ENCODE data around the gene WDR86. TPM values are rescaled to one million over a fixed set of nuclear protein-coding genes. Genes with fewer than 3 reads are reported as not detected.

Gene WDR86
- polyA plus RNA-seq, 1 donor from 2014 or later: 46.2 TPM

- no peak for TF ChIP-seq SMC3 (conservative IDR thresholded peaks at IDR 0.05; ENCODE audit: poor library complexity)
- no peak for TF ChIP-seq RAD21 (conservative IDR thresholded peaks at IDR 0.05)
- TF ChIP-seq REST (IDR thresholded peaks at IDR 0.05; ENCODE audit: borderline replicate concordance): no peak
- TF ChIP-seq POLR2AphosphoS5 (IDR thresholded peaks at IDR 0.05): no peak
- no peak for TF ChIP-seq EZH2 (IDR thresholded peaks at IDR 0.05; ENCODE audit: borderline replicate concordance, insufficient read depth, low read length, poor library complexity, severe bottlenecking)
- no peak for TF ChIP-seq EP300 (conservative IDR thresholded peaks at IDR 0.05; ENCODE audit: poor library complexity, severe bottlenecking)
- TF ChIP-seq CTCF (IDR thresholded peaks at IDR 0.05; ENCODE audit: poor library complexity, severe bottlenecking): no peak
- TF ChIP-seq TAF1 (IDR thresholded peaks at IDR 0.05; ENCODE audit: low read depth): no peak
- no peak for TF ChIP-seq MXI1 (conservative IDR thresholded peaks at IDR 0.05; ENCODE audit: poor library complexity, severe bottlenecking)
- no peaks in the 10 kb centered on the region for H3K9me3 ChIP-seq (ENCODE audit: low read length)
- H3K79me2 ChIP-seq (replicated peaks; ENCODE audit: insufficient read depth, low read length): no peaks in the 10 kb centered on the region
- H3K27ac ChIP-seq (ENCODE audit: low read length): no peak overlapping the region
- no peak overlapping the region for H2AFZ ChIP-seq (ENCODE audit: low read depth, low read length)
- peaks cover 5% of the 10 kb centered on the region for H3K36me3 ChIP-seq (ENCODE audit: insufficient read depth, low read length)
- H3K4me3 ChIP-seq (ENCODE audit: low read length): no peak overlapping the region
- H3K9ac ChIP-seq (ENCODE audit: low read length): no peak overlapping the region
- H3K4me2 ChIP-seq (ENCODE audit: low read length): no peak overlapping the region
- no peaks in the 10 kb centered on the region for H3F3A ChIP-seq (ENCODE audit: insufficient read depth, low read length, poor library complexity, severe bottlenecking)
- no peaks in the 10 kb centered on the region for H3K27me3 ChIP-seq (ENCODE audit: insufficient read depth, low read depth, low read length)
- no peaks in the 10 kb centered on the region for H4K20me1 ChIP-seq (ENCODE audit: insufficient read depth)
- H3K9me2 ChIP-seq (ENCODE audit: insufficient read depth, low read length): no peaks in the 10 kb centered on the region
These were observed 7.6 kb downstream of the WDR86 start for GRCh38 chr7:151402029-151402835.

GRCh38 chr7:151400626-151401315 lies 9.1 kb downstream of the WDR86 start:
- Histone ChIP-seq H3K9me3 (ENCODE audit: low read length) (no peaks in the 10 kb centered on the region), H3F3A (ENCODE audit: insufficient read depth, low read length, poor library complexity, severe bottlenecking) (no peaks in the 10 kb centered on the region), H3K4me3 (ENCODE audit: low read length) (no peak overlapping the region), H3K27ac (ENCODE audit: low read length) (no peak overlapping the region), H2AFZ (ENCODE audit: low read depth, low read length) (no peak overlapping the region), H3K9ac (ENCODE audit: low read length) (no peak overlapping the region), H3K79me2 (replicated peaks; ENCODE audit: insufficient read depth, low read length) (no peaks in the 10 kb centered on the region), H4K20me1 (ENCODE audit: insufficient read depth) (no peaks in the 10 kb centered on the region), H3K27me3 (ENCODE audit: insufficient read depth, low read depth, low read length) (no peaks in the 10 kb centered on the region), H3K9me2 (ENCODE audit: insufficient read depth, low read length) (no peaks in the 10 kb centered on the region), H3K4me2 (ENCODE audit: low read length) (no peak overlapping the region), H3K36me3 (ENCODE audit: insufficient read depth, low read length) (peaks cover 5% of the 10 kb centered on the region)
- TF ChIP-seq REST (IDR thresholded peaks at IDR 0.05; ENCODE audit: borderline replicate concordance): no peak
- TF ChIP-seq MXI1 (conservative IDR thresholded peaks at IDR 0.05; ENCODE audit: poor library complexity, severe bottlenecking): no peak
- no peak for TF ChIP-seq TAF1 (IDR thresholded peaks at IDR 0.05; ENCODE audit: low read depth)
- TF ChIP-seq RAD21 (conservative IDR thresholded peaks at IDR 0.05): no peak
- no peak for TF ChIP-seq POLR2AphosphoS5 (IDR thresholded peaks at IDR 0.05)

Data from neural cell (in vitro differentiated cells).